A549 (cell line): Measurements from ENCODE around the gene RMRP. TPM values are rescaled to one million over a fixed set of nuclear protein-coding genes. Genes with fewer than 3 reads are reported as not detected.

Experiments used
- ATAC-seq, 2 experiments: fragments of 200-7000 bp in 1 of 2; fragments of >200 bp in 1 of 2; cut with Nextera tagmentation in 1 of 2; cut with Tn5 transposase in 1 of 2; 3 replicates each; pipeline versions ENCODE4 v1.8.0 to v1.9.1; 2018 to 2020; ENCODE audit warnings: mild to moderate bottlenecking in 1 of 2, moderate library complexity in 1 of 2
- CTCF ChIA-PET: fragments of 300-600 bp; sonication (Branson Sonifier 250); formaldehyde crosslinking; extraction: SDS; loops from one replicate; lab custom pipeline; 2021; ENCODE audit warnings: antibody characterized with exemption, inconsistent platforms; lab: Yijun Ruan, JAX
- POLR2A ChIA-PET: fragments of 350-600 bp; formaldehyde crosslinking; extraction: SDS; loops from one replicate; lab custom pipeline; 2021; ENCODE audit warnings: antibody characterized with exemption, inconsistent platforms; lab: Yijun Ruan, JAX
- DNase-seq, 2 experiments: peaks; one replicate each; pipeline versions ENCODE4 v3.0.0 to v3.0.0-alpha.2; 2011 to 2016; ENCODE audit warnings: low read depth in 1 of 2, low spot score in 1 of 2
- FAIRE-seq: peaks from 2 replicates; lab custom pipeline; 2011; peaks lifted over from hg19 to GRCh38; lab: Jason Lieb, UNC
- H3K27ac ChIP-seq, 2 experiments: fragments of >200 bp; sonication (Bioruptor Twin); formaldehyde crosslinking; 3 replicates each; pipeline ENCODE4 v1.5.1; 2016 to 2017
- H3K4me1 ChIP-seq: fragments of >200 bp; sonication (Bioruptor Twin); formaldehyde crosslinking; 3 replicates; pipeline ENCODE4 v1.6.1; 2016
- H3K4me2 ChIP-seq: fragments of >200 bp; sonication (Bioruptor Twin); formaldehyde crosslinking; 3 replicates; pipeline ENCODE4 v1.6.1; 2016
- H3K4me3 ChIP-seq: fragments of >200 bp; sonication (Bioruptor Twin); formaldehyde crosslinking; 3 replicates; pipeline ENCODE4 v1.5.1; 2016
- H3K9me3 ChIP-seq: fragments of >200 bp; sonication (Bioruptor Twin); formaldehyde crosslinking; 3 replicates; pipeline ENCODE4 v1.6.1; 2016
- ATOH8 ChIP-seq: fragments of 250-450 bp; sonication (Bioruptor Pico); IDR thresholded peaks from 2 replicates; pipeline ENCODE4 v1.5.0; 2020; ENCODE audit warnings: low read depth, mild to moderate bottlenecking, moderate library complexity
- CBX8 ChIP-seq: fragments of 200-600 bp; sonication (generic); IDR thresholded peaks from 2 replicates; pipeline ENCODE4 v1.6.1; 2016
- CEBPB ChIP-seq, 2 experiments: fragments of >200 bp in 1 of 2; sonication (Bioruptor Twin) in 1 of 2; formaldehyde crosslinking in 1 of 2; IDR thresholded peaks; 2 replicates each; pipeline ENCODE4 v1.6.1; 2012 to 2016
- EHMT2 ChIP-seq: fragments of 200-600 bp; sonication (generic); IDR thresholded peaks from 2 replicates; pipeline ENCODE4 v1.6.1; 2016; ENCODE audit warnings: antibody characterized with exemption, low read depth, mild to moderate bottlenecking, moderate library complexity
- EP300 ChIP-seq, 2 experiments: fragments of >200 bp; sonication (Bioruptor Twin); formaldehyde crosslinking; IDR thresholded peaks; 2 replicates in 1 of 2; 3 replicates in 1 of 2; pipeline ENCODE4 v1.6.1; 2016 to 2017
- HEYL ChIP-seq: fragments of 250-450 bp; sonication (Bioruptor Pico); IDR thresholded peaks from 2 replicates; pipeline ENCODE4 v1.8.0; 2021; ENCODE audit warnings: mild to moderate bottlenecking, moderate library complexity
- HOXB5 ChIP-seq: fragments of 250-450 bp; sonication (Bioruptor Pico); IDR thresholded peaks from 2 replicates; pipeline ENCODE4 v1.5.0; 2020; ENCODE audit warnings: mild to moderate bottlenecking, moderate library complexity
- JUN ChIP-seq, 2 experiments: fragments of >200 bp; sonication (Bioruptor Twin); formaldehyde crosslinking; IDR thresholded peaks; 2 replicates in 1 of 2; 3 replicates in 1 of 2; pipeline ENCODE4 v1.6.1; 2016 to 2017
- MAFK ChIP-seq: fragments of 450-650 bp; IDR thresholded peaks from 2 replicates; pipeline ENCODE4 v1.6.1; 2014; ENCODE audit not compliant: partially characterized antibody
- MAX ChIP-seq: IDR thresholded peaks from 2 replicates; pipeline ENCODE4 v1.6.1; 2012
- MYC ChIP-seq: IDR thresholded peaks from 2 replicates; pipeline ENCODE4 v1.6.1; 2012; ENCODE audit warnings: mild to moderate bottlenecking, inconsistent platforms, low read length, improper control_type of control experiment, borderline replicate concordance
- NPAS2 ChIP-seq: fragments of 250-450 bp; sonication (Bioruptor Pico); IDR thresholded peaks from 2 replicates; pipeline ENCODE4 v1.8.0; 2022; ENCODE audit warnings: mild to moderate bottlenecking, moderate library complexity, borderline replicate concordance
- RNF2 ChIP-seq: fragments of 200-600 bp; sonication (generic); IDR thresholded peaks from 2 replicates; pipeline ENCODE4 v1.6.1; 2016; ENCODE audit warnings: low read depth, mild to moderate bottlenecking, antibody characterized with exemption, moderate library complexity, borderline replicate concordance
- ZFP36 ChIP-seq: fragments of 450-650 bp; IDR thresholded peaks from 2 replicates; pipeline ENCODE4 v1.6.1; 2014; ENCODE audit warnings: borderline replicate concordance; ENCODE audit not compliant: partially characterized antibody
- WGBS: methylation state at CpG from one replicate; pipeline ENCODE4 v1.1.6; 2017; ENCODE audit errors: missing lambda C conversion rate; 5-methylcytosine and 5-hydroxymethylcytosine counted together
- polyA plus RNA-seq, 4 experiments: library from polyadenylated mRNA; depleted of rRNA in 3 of 4; stranded (reverse); fragments of >200 nt; fragmentation: RNase III in 1 of 4; extraction: RNeasy Plus Mini Kit Qiagen cat#74134 plus additional on column Dnase treatment in 1 of 4; gene quantifications; 2 replicates in 3 of 4; 3 replicates in 1 of 4; pipeline ENCODE4 v1.2.3, GENCODE V29; 2011 to 2017
- TF ChIP-seq, protein P1 (sequence below): fragments of >200 bp; sonication (Bioruptor Twin); formaldehyde crosslinking; IDR thresholded peaks from 2 replicates; pipeline ENCODE4 v1.6.1; 2016
- TF ChIP-seq, protein P2 (sequence below): fragments of 200-600 bp; sonication (generic); IDR thresholded peaks from 2 replicates; pipeline ENCODE4 v1.6.1; 2016; ENCODE audit warnings: antibody characterized with exemption, mild to moderate bottlenecking, moderate library complexity
- TF ChIP-seq, protein P3 (sequence below): fragments of >200 bp; sonication (Bioruptor Twin); formaldehyde crosslinking; IDR thresholded peaks from 3 replicates; pipeline ENCODE4 v1.5.1; 2016

The RMRP gene
- polyA plus RNA-seq, 2 of the 4 experiments (the other 2 are of a cell fraction) = 80.2 TPM; not detected in 1

- ATAC-seq = no peak
- Histone ChIP-seq H3K4me1 (peaks cover 48% of the 10 kb centered on the region), H3K4me3 (no peak overlapping the region), H3K27ac (peak overlapping the region in 1 of 2 experiments; percentile 93; a peak in 1 of 6 replicates), H3K9me3 (no peaks in the 10 kb centered on the region), H3K4me2 (peak overlapping the region; percentile 79)
- POLR2A ChIA-PET = interaction anchor here (0.7 to 1.1 kb wide), 3 partner anchors 10 to 46 kb away, joined by 3 to 4 read pairs (median 3); partner anchors contain the start of genes CCDC107, CREB3, RMRP and TLN1
- CTCF ChIA-PET = interaction anchor here (0.9 to 18.3 kb wide), 5 partner anchors 10 to 70 kb away, joined by 4 to 498 read pairs (median 20); partner anchors contain the start of genes ARHGEF39, CA9, CCDC107 and RMRP
- TF ChIP-seq EHMT2 (no peak), ZFP36 (no peak), MAFK (no peak), MYC (no peak), RNF2 (no peak)
- TF ChIP-seq, protein P1, sequence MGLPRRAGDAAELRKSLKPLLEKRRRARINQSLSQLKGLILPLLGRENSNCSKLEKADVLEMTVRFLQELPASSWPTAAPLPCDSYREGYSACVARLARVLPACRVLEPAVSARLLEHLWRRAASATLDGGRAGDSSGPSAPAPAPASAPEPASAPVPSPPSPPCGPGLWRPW = no peak
- TF ChIP-seq, protein P2, sequence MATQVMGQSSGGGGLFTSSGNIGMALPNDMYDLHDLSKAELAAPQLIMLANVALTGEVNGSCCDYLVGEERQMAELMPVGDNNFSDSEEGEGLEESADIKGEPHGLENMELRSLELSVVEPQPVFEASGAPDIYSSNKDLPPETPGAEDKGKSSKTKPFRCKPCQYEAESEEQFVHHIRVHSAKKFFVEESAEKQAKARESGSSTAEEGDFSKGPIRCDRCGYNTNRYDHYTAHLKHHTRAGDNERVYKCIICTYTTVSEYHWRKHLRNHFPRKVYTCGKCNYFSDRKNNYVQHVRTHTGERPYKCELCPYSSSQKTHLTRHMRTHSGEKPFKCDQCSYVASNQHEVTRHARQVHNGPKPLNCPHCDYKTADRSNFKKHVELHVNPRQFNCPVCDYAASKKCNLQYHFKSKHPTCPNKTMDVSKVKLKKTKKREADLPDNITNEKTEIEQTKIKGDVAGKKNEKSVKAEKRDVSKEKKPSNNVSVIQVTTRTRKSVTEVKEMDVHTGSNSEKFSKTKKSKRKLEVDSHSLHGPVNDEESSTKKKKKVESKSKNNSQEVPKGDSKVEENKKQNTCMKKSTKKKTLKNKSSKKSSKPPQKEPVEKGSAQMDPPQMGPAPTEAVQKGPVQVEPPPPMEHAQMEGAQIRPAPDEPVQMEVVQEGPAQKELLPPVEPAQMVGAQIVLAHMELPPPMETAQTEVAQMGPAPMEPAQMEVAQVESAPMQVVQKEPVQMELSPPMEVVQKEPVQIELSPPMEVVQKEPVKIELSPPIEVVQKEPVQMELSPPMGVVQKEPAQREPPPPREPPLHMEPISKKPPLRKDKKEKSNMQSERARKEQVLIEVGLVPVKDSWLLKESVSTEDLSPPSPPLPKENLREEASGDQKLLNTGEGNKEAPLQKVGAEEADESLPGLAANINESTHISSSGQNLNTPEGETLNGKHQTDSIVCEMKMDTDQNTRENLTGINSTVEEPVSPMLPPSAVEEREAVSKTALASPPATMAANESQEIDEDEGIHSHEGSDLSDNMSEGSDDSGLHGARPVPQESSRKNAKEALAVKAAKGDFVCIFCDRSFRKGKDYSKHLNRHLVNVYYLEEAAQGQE = no peak
- FAIRE-seq = no peak
- no peak for DNase-seq
- 84% methylated on average over 11 of the region's 11 CpGs for WGBS
These were observed 28.7 kb upstream of the RMRP start for GRCh38 chr9:35686222-35687203.

DNA sequence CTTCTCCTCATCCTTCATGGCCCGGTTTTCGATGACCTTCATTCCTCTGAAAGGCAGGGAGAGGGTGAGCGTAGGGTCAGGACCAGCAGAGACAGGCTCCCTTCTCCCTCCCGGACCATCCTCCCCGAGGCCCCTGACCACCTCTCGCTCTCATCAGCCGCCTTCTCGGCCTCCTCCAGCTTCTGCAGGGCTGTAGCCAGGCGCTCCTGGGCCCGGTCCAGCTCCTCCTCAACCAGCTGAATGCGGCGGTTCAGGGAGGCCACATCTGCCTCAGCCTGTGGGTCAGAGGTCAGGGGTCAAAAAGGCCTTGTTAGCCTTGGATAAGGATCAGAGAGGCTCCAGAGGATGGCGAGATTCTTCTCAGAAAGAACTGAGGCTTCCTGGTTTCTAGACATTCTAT is 27.7 kb upstream of the RMRP start:
- no peaks in the 10 kb centered on the region for H3K9me3 ChIP-seq
- POLR2A ChIA-PET = interaction anchor here (1.1 kb wide), 1 partner anchor 11 kb away, joined by 3 read pairs; no protein-coding TSS in a partner anchor
- H3K4me2 ChIP-seq = no peak overlapping the region
- peak overlapping the region in 1 of 2 experiments; percentile 19; a peak in 1 of 6 replicates for H3K27ac ChIP-seq
- no peak overlapping the region for H3K4me3 ChIP-seq
- DNase-seq = no peak
- FAIRE-seq = no peak
- ATAC-seq = no peak
- CTCF ChIA-PET = interaction anchor here (2.3 to 18.3 kb wide), 5 partner anchors 11 to 71 kb away, joined by 9 to 498 read pairs (median 20); partner anchors contain the start of genes ARHGEF39, CA9, CCDC107 and RMRP
- TF ChIP-seq CEBPB (IDR thresholded peaks at IDR 0.05) (no peak), JUN (IDR thresholded peaks at IDR 0.05) (no peak), NPAS2 (no peak), ATOH8 (CRISPR knock-in tag) (no peak), CBX8 (no peak), HOXB5 (CRISPR knock-in tag) (no peak), EP300 (IDR thresholded peaks at IDR 0.05) (no peak), HEYL (CRISPR knock-in tag) (no peak), MAX (no peak), EHMT2 (no peak)
- TF ChIP-seq, protein P3, sequence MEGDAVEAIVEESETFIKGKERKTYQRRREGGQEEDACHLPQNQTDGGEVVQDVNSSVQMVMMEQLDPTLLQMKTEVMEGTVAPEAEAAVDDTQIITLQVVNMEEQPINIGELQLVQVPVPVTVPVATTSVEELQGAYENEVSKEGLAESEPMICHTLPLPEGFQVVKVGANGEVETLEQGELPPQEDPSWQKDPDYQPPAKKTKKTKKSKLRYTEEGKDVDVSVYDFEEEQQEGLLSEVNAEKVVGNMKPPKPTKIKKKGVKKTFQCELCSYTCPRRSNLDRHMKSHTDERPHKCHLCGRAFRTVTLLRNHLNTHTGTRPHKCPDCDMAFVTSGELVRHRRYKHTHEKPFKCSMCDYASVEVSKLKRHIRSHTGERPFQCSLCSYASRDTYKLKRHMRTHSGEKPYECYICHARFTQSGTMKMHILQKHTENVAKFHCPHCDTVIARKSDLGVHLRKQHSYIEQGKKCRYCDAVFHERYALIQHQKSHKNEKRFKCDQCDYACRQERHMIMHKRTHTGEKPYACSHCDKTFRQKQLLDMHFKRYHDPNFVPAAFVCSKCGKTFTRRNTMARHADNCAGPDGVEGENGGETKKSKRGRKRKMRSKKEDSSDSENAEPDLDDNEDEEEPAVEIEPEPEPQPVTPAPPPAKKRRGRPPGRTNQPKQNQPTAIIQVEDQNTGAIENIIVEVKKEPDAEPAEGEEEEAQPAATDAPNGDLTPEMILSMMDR = no peak
- TF ChIP-seq, protein P1 = no peak
- 95% methylated on average over 13 of the region's 13 CpGs for WGBS
- peaks cover 47% of the 10 kb centered on the region for H3K4me1 ChIP-seq
